ENCODE data around the gene LIN7A.

LIN7A gene

GRCh38 chr12:80756875-80757274 lies 180.9 kb downstream of the LIN7A start:
- DNase-seq (ENCODE audit: low read depth in 1 of 2, low spot score in 1 of 2): no peak

GRCh38 chr12:80754274-80754673 lies 183.5 kb downstream of the LIN7A start:
- DNase-seq (ENCODE audit: low read depth in 1 of 2, low spot score in 1 of 2): no peak

GRCh38 chr12:80752464-80752863 lies 185.3 kb downstream of the LIN7A start:
- DNase-seq (ENCODE audit: low read depth in 1 of 2, low spot score in 1 of 2): no peak

- DNase-seq (ENCODE audit: low read depth in 1 of 2, low spot score in 1 of 2): no peak
Measured at GRCh38 chr12:80749456-80749855, 188.3 kb downstream of the LIN7A start.

GRCh38 chr12:80747800-80748199 lies 189.9 kb downstream of the LIN7A start:
- no peak for DNase-seq (ENCODE audit: low read depth in 1 of 2, low spot score in 1 of 2)

- no peak for DNase-seq (ENCODE audit: low read depth in 1 of 2, low spot score in 1 of 2)
Measured at GRCh38 chr12:80745851-80746505, 191.8 kb downstream of the LIN7A start.
